CD4-positive, alpha-beta T cell (primary cell): ENCODE results near the gene NTHL1. TPM values are rescaled to one million over a fixed set of nuclear protein-coding genes. Genes with fewer than 3 reads are reported as not detected.

Experiments
- ATAC-seq: fragments of 200-7000 bp; cut with Tn5 transposase; one replicate; pipeline ENCODE4 v1.10.0; 2022; ENCODE audit warnings: mild to moderate bottlenecking; ENCODE audit not compliant: poor library complexity
- CTCF ChIA-PET: fragments of 350-600 bp; sonication (Branson Sonifier 250); formaldehyde crosslinking; loops from one replicate; lab custom pipeline; 2021; ENCODE audit warnings: antibody characterized with exemption, inconsistent platforms; lab: Charles Lee
- POLR2A ChIA-PET: fragments of 350-600 bp; sonication (Branson Sonifier 250); formaldehyde crosslinking; loops from one replicate; lab custom pipeline; 2021; ENCODE audit warnings: antibody characterized with exemption, inconsistent platforms; lab: Charles Lee
- DNase-seq, 14 experiments: peaks; one replicate each; pipeline ENCODE4 v3.0.0-alpha.2; 2013 to 2020; ENCODE audit warnings: mixed read lengths in 2 of 14
- H3K27ac ChIP-seq, 2 donors: one replicate each; pipeline versions ENCODE4 v1.5.1 to v1.7.0; 2013; ENCODE audit warnings: low read length in 2 of 2, low read depth in 1 of 2, mild to moderate bottlenecking in 1 of 2
- H3K27me3 ChIP-seq, 2 experiments: 1 replicate in 1 of 2; 2 replicates in 1 of 2; pipeline versions ENCODE4 v1.6.1 to v1.7.0; 2013; ENCODE audit warnings: low read length in 2 of 2, control low read depth in 1 of 2, mild to moderate bottlenecking in 1 of 2, moderate library complexity in 1 of 2; ENCODE audit not compliant: insufficient read depth in 2 of 2, control insufficient read depth in 1 of 2
- H3K36me3 ChIP-seq: one replicate; pipeline ENCODE4 v1.6.1; 2013; ENCODE audit warnings: low read length, control low read depth; ENCODE audit not compliant: insufficient read depth
- H3K4me1 ChIP-seq: one replicate; pipeline ENCODE4 v1.6.1; 2013; ENCODE audit warnings: low read length, control low read depth; ENCODE audit not compliant: insufficient read depth
- H3K4me3 ChIP-seq: one replicate; pipeline ENCODE4 v1.5.1; 2013; ENCODE audit warnings: mild to moderate bottlenecking, low read length, moderate library complexity
- H3K9me3 ChIP-seq, 2 experiments: 1 replicate in 1 of 2; 2 replicates in 1 of 2; pipeline versions ENCODE4 v1.6.1 to v1.7.0; 2013; ENCODE audit warnings: low read length in 2 of 2, mild to moderate bottlenecking in 2 of 2, control low read depth in 1 of 2, moderate library complexity in 1 of 2; ENCODE audit not compliant: control insufficient read depth in 1 of 2, insufficient read depth in 1 of 2
- H3K27ac Mint-ChIP-seq: one replicate; pipeline ENCODE4 v1.8.0; 2020; ENCODE audit warnings: mixed read lengths
- H3K27me3 Mint-ChIP-seq: one replicate; pipeline ENCODE4 v1.8.0; 2021; ENCODE audit warnings: mixed read lengths
- H3K36me3 Mint-ChIP-seq: one replicate; pipeline ENCODE4 v1.8.0; 2021; ENCODE audit warnings: low read depth, mixed read lengths
- H3K4me1 Mint-ChIP-seq: one replicate; pipeline ENCODE4 v1.8.0; 2021; ENCODE audit warnings: low read depth, mixed read lengths
- H3K4me3 Mint-ChIP-seq: one replicate; pipeline ENCODE4 v1.8.0; 2020; ENCODE audit warnings: mild to moderate bottlenecking, mixed read lengths
- H3K9me3 Mint-ChIP-seq: one replicate; pipeline ENCODE4 v1.8.0; 2020; ENCODE audit warnings: mixed read lengths
- intact Hi-C, 2 experiments: fragments of 100-400 bp; cut with DNase I in 1 of 2; cut with micrococcal nuclease in 1 of 2; formaldehyde crosslinking; loops; one replicate each; pipeline versions ENCODE4 v1.15.1 to v1.9.0; 2023 to 2025; cut with DNase I, micrococcal nuclease
- polyA plus RNA-seq, 2 donors: library from polyadenylated mRNA; unstranded; fragments of 120-200 nt; gene quantifications; one replicate each; pipeline ENCODE4 v1.2.1, GENCODE V29; 2013
- total RNA-seq, 174 experiments: library from RNA in 2 of 174; stranded (reverse) in 2 of 174; gene quantifications; one replicate each; pipeline ENCODE4 v1.2.3 and lab custom pipeline; 2021 to 2026
- TF ChIP-seq, protein P1 (sequence below): fragments of 200-600 bp; IDR thresholded peaks from one replicate; pipeline ENCODE4 v1.8.0; 2022; ENCODE audit warnings: antibody characterized with exemption, mild to moderate bottlenecking

Gene NTHL1
- total RNA-seq, result 1 to 10 TPM; 2.7 to 2.9 TPM
- polyA plus RNA-seq (2013, experiment 1 of 2), result 10.6 TPM
- polyA plus RNA-seq (2013, experiment 2 of 2), result 9.9 TPM
- total RNA-seq (lab: John Stamatoyannopoulos, UW), result 0.20 to 26.8 (median 6.6) reads per million in 172 experiments

DNA sequence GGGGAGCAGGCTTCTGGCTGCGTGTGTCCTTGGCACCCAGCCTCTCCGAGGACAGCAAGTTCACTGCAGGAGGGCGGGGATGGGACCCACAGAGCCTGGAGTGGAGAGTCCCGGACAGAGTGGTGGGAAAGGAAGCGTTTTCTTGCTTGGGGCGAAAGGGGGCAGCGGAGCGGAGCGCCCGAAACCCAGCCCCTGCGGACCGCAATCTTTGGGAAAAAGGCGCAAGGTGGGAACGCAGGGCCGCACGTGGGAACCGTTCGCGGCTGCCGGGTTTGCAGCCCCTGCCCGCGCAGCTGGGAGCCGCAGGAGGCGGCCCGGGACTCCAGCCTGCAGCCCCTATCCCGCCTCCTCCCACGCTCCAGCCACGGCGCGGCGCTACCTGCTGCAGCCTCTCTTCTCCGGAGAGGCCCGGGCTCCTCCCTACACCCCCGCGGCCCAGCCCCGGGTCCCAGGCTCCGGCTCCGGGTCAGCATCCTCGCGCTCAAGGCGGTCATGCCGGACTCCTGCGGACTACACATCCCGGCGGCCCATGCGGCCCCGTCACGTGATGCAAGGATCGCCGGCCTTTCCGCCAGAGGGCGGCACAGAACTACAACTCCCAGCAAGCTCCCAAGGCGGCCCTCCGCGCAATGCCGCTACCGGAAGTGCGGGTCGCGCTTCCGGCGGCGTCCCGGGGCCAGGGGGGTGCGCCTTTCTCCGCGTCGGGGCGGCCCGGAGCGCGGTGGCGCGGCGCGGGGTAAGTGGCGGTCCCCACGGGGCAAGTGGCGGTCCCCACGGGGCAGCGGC, at the start of gene NTHL1, which contains the start of gene TSC2:
TSS of gene NTHL1 (minus strand) at position 505 of the 786 bp plus-strand sequence. CDS start at position 494, 11 bp downstream.
TSS of gene TSC2 (plus strand) at position 656 of the 786 bp plus-strand sequence. CDS start 631 bp downstream, outside the sequence.
- H3K27me3 ChIP-seq, result no peaks in the 10 kb centered on the region
- H3K27me3 Mint-ChIP-seq, result no peaks in the 10 kb centered on the region
- H3K36me3 Mint-ChIP-seq, result peaks cover 13% of the 10 kb centered on the region
- H3K9me3 ChIP-seq, result no peaks in the 10 kb centered on the region
- peaks cover 33% of the 10 kb centered on the region for H3K4me1 ChIP-seq
- peak within 1 kb of the TSS; percentile 96 for H3K4me3 ChIP-seq
- ATAC-seq (peak; percentile 90), DNase-seq (peak; percentile 78 to 96 (median 90))
- H3K27ac Mint-ChIP-seq, result peak within 1 kb of the TSS; percentile 56
- TF ChIP-seq, protein P1, sequence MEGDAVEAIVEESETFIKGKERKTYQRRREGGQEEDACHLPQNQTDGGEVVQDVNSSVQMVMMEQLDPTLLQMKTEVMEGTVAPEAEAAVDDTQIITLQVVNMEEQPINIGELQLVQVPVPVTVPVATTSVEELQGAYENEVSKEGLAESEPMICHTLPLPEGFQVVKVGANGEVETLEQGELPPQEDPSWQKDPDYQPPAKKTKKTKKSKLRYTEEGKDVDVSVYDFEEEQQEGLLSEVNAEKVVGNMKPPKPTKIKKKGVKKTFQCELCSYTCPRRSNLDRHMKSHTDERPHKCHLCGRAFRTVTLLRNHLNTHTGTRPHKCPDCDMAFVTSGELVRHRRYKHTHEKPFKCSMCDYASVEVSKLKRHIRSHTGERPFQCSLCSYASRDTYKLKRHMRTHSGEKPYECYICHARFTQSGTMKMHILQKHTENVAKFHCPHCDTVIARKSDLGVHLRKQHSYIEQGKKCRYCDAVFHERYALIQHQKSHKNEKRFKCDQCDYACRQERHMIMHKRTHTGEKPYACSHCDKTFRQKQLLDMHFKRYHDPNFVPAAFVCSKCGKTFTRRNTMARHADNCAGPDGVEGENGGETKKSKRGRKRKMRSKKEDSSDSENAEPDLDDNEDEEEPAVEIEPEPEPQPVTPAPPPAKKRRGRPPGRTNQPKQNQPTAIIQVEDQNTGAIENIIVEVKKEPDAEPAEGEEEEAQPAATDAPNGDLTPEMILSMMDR, result peak; percentile 57
- H3K9me3 Mint-ChIP-seq, result no peaks in the 10 kb centered on the region
- intact Hi-C loops, result loop anchor here in 1 of 2 experiments (1.0 to 10.0 kb wide), 9 partner anchors 24 to 635 kb away; partner anchors contain the start of genes CLCN7, KCTD5, MLST8 and NDUFB10
- H3K4me1 Mint-ChIP-seq, result peaks cover 23% of the 10 kb centered on the region
- CTCF ChIA-PET, result interaction anchor here (0.7 to 2.0 kb wide), 8 partner anchors 9 to 107 kb away, joined by 3 to 14 read pairs (median 4); partner anchors contain the start of genes RPS2 and TRAF7
- H3K4me3 Mint-ChIP-seq, result peak within 1 kb of the TSS; percentile 93
- H3K27ac ChIP-seq, result peak within 1 kb of the TSS in 1 of 2 donors; percentile 29
- H3K36me3 ChIP-seq, result peaks cover 19% of the 10 kb centered on the region
- POLR2A ChIA-PET, result interaction anchor here (0.8 to 3.0 kb wide), 15 partner anchors 20 to 730 kb away, joined by 3 to 32 read pairs (median 4); partner anchors contain the start of genes PGP, PKD1, RPS2 and TRAF7

DNA sequence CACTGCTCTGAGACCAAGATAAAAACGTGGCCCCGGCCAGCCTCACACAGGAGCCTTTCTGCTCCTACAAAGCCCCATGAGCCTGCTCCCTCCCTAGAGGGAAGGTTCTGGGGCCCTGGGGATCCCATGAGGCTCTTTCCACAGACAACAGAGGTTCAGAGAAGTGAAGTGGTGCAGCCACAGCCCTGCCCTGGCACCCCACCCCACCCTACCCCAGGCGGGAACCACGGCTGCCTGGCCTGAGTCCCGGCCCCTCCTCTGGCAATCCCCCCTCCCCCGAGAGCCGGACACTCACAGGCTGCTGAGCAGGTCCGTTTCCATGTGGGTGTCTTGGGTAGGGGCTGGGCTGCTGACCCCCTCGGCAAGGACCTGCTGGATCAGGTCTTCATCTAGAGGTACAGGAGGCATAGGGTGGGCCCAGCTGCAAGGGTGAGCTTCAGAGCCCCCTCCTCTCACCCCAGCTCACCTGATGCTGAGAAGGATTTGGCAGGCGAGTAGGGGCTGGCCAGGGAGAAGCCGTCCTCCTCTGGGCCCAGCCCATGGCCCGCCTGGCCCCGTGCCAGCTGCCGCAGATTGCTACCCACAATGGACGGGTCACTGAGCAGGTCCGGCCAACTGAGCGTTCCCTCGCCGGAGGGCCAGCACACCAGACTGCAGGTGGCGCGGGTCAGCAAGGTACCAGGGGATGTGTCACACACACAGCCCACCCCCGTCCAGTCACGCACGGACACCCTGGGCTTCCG, 49.4 kb upstream of the NTHL1 start:
- TF ChIP-seq, protein P1, result no peak
- no peak overlapping the region for H3K27ac Mint-ChIP-seq
- POLR2A ChIA-PET, result no interaction called here

DNA sequence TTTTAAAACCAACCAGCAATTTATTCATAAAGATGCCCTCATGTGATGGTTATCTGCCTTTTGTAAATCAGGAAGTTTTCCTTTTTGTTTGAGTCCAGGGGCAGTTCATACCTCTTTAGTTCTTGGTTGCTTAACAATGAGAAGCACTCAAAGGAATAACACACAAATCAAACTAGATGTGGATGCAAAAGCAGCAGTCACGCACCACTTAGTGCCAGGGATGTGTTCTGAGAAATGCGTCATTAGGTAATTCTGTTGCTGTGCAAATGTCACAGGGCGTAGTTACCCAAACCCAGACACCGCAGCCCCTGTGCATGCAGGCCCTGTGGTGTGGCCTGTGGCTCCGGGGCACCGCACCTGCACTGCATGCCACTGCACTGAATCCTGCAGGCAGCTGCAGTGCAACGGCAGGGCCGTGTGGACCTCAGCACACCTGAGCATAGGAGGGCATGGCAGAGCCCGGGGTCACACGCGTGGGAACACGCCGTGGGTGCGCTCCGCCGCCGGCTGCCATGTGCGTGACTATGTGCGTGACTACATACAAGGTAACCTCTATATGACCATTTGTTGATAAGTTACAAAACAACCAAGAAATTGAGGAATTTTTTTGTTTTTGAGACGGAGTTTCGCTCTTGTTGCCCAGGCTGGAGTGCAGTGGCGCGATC, 48.4 kb upstream of the NTHL1 start:
- no peak overlapping the region for H3K27ac Mint-ChIP-seq
- intact Hi-C loops, result no loop called here

More for the DNA sequence above, 49.4 kb upstream of the NTHL1 start:
- Histone ChIP-seq H3K27ac (no peak overlapping the region), H3K4me3 (no peak overlapping the region), H3K9me3 (no peaks in the 10 kb centered on the region), H3K36me3 (peaks cover 26% of the 10 kb centered on the region), H3K27me3 (no peaks in the 10 kb centered on the region), H3K4me1 (no peaks in the 10 kb centered on the region)
- CTCF ChIA-PET, result no interaction called here
- no peaks in the 10 kb centered on the region for H3K27me3 Mint-ChIP-seq
- ATAC-seq (no peak), DNase-seq (no peak)
- intact Hi-C loops, result no loop called here
- H3K4me1 Mint-ChIP-seq, result no peaks in the 10 kb centered on the region
- peaks cover 31% of the 10 kb centered on the region for H3K36me3 Mint-ChIP-seq
- H3K4me3 Mint-ChIP-seq, result no peak overlapping the region
- no peaks in the 10 kb centered on the region for H3K9me3 Mint-ChIP-seq

More for the DNA sequence above, 48.4 kb upstream of the NTHL1 start:
- ATAC-seq (no peak), DNase-seq (no peak)
- Histone ChIP-seq H3K36me3 (peaks cover 28% of the 10 kb centered on the region), H3K27ac (no peak overlapping the region), H3K9me3 (no peaks in the 10 kb centered on the region), H3K4me3 (no peak overlapping the region), H3K27me3 (no peaks in the 10 kb centered on the region), H3K4me1 (no peaks in the 10 kb centered on the region)
- Mint-ChIP-seq H3K9me3 (no peaks in the 10 kb centered on the region), H3K4me1 (no peaks in the 10 kb centered on the region), H3K36me3 (peaks cover 25% of the 10 kb centered on the region), H3K27me3 (no peaks in the 10 kb centered on the region), H3K4me3 (no peak overlapping the region)
- POLR2A ChIA-PET, result no interaction called here
- CTCF ChIA-PET, result no interaction called here
- TF ChIP-seq, protein P1, result no peak
